Neural progenitor cell (in vitro differentiated cells): ENCODE measurements around the gene SLX9.

Experiments used
- CTCF ChIP-seq: fragments of 200-600 bp; sonication (generic); IDR thresholded peaks from 2 replicates; pipeline ENCODE4 v1.5.1; 2017; ENCODE audit warnings: antibody characterized with exemption, mild to moderate bottlenecking
- EZH2 ChIP-seq: fragments of 200-600 bp; sonication (generic); IDR thresholded peaks from 2 replicates; pipeline ENCODE4 v1.6.1; 2017; ENCODE audit warnings: antibody characterized with exemption, mild to moderate bottlenecking, moderate library complexity

GRCh38 chr21:45006536-45007095 lies 66.8 kb downstream of the SLX9 start:
- TF ChIP-seq CTCF: no peak
- no peak for TF ChIP-seq EZH2
